Keratinocyte (primary cell): ENCODE data around the gene ATP8A2. TPM values are rescaled to one million over a fixed set of nuclear protein-coding genes. Genes with fewer than 3 reads are reported as not detected.

Source experiments
- DNase-seq: peaks from one replicate; pipeline ENCODE4 v3.0.0-alpha.2; 2011; ENCODE audit warnings: low read depth, missing footprints, low spot score
- FAIRE-seq: peaks from 2 replicates; lab custom pipeline; 2011; peaks lifted over from hg19 to GRCh38; lab: Jason Lieb, UNC
- H2AFZ ChIP-seq: 2 replicates; pipeline ENCODE4 v1.6.0; 2012; ENCODE audit warnings: low read length, control low read depth, inconsistent platforms; ENCODE audit not compliant: control insufficient read depth
- H3K27ac ChIP-seq: 2 replicates; pipeline ENCODE4 v1.5.1; 2011; ENCODE audit warnings: low read length; ENCODE audit not compliant: control insufficient read depth, insufficient read depth
- H3K27me3 ChIP-seq: 3 replicates; pipeline ENCODE4 v1.6.0; 2011; ENCODE audit warnings: low read length; ENCODE audit not compliant: control insufficient read depth, insufficient read depth; ENCODE audit errors: extremely low read depth
- H3K36me3 ChIP-seq, 2 experiments: 2 replicates in 1 of 2; 3 replicates in 1 of 2; pipeline ENCODE4 v1.5.1; 2011; ENCODE audit warnings: low read length in 2 of 2, mild to moderate bottlenecking in 1 of 2; ENCODE audit not compliant: control insufficient read depth in 2 of 2, insufficient read depth in 2 of 2; ENCODE audit errors: extremely low read depth in 1 of 2
- H3K4me1 ChIP-seq: 3 replicates; pipeline ENCODE4 v1.5.1; 2011; ENCODE audit warnings: low read length; ENCODE audit not compliant: control insufficient read depth, insufficient read depth; ENCODE audit errors: extremely low read depth
- H3K4me2 ChIP-seq: 3 replicates; pipeline ENCODE4 v1.6.0; 2011; ENCODE audit warnings: low read depth, low read length; ENCODE audit not compliant: control insufficient read depth, insufficient read depth; ENCODE audit errors: extremely low read depth
- H3K4me3 ChIP-seq, 3 experiments: fragments of 200-600 bp in 1 of 3; sonication (generic) in 1 of 3; 2 replicates in 2 of 3; 3 replicates in 1 of 3; pipeline ENCODE4 v1.5.1; 2011 to 2016; ENCODE audit warnings: low read length in 3 of 3, mild to moderate bottlenecking in 3 of 3, control low read depth in 2 of 3, inconsistent platforms in 1 of 3, low read depth in 1 of 3, mixed read lengths in 1 of 3, mixed run types in 1 of 3, moderate library complexity in 1 of 3; ENCODE audit not compliant: control insufficient read depth in 2 of 3, insufficient read depth in 2 of 3; ENCODE audit errors: extremely low read depth in 1 of 3
- H3K79me2 ChIP-seq: 2 replicates; pipeline ENCODE4 v1.6.0; 2012; ENCODE audit warnings: low read length; ENCODE audit not compliant: control insufficient read depth, insufficient read depth
- H3K9ac ChIP-seq: 3 replicates; pipeline ENCODE4 v1.6.0; 2011; ENCODE audit warnings: low read length; ENCODE audit not compliant: control insufficient read depth, insufficient read depth; ENCODE audit errors: extremely low read depth
- H3K9me1 ChIP-seq: 3 replicates; pipeline ENCODE4 v1.6.0; 2011; ENCODE audit warnings: low read length; ENCODE audit not compliant: control insufficient read depth, insufficient read depth; ENCODE audit errors: extremely low read depth
- H3K9me3 ChIP-seq: 2 replicates; pipeline ENCODE4 v1.5.1; 2012; ENCODE audit warnings: low read depth, low read length; ENCODE audit not compliant: control insufficient read depth
- H4K20me1 ChIP-seq: 3 replicates; pipeline ENCODE4 v1.6.0; 2011; ENCODE audit warnings: low read length; ENCODE audit not compliant: control insufficient read depth, insufficient read depth; ENCODE audit errors: extremely low read depth
- EZH2 ChIP-seq: IDR thresholded peaks from one replicate; pipeline ENCODE4 v1.6.1; 2012; ENCODE audit warnings: inconsistent platforms, mild to moderate bottlenecking, low read length, moderate library complexity
- dilution Hi-C: fragments of 300-500 bp; cut with MboI; formaldehyde crosslinking; loops from one replicate; pipeline ENCODE4 v1.7.0; 2020; ENCODE audit warnings: low sequenced_read_pairs; ENCODE audit not compliant: extremely low pct_ligation_motif_present
- polyA plus RNA-seq, 5 experiments: library from polyadenylated mRNA; depleted of rRNA in 3 of 5; stranded (reverse) in 3 of 5; stranded (forward) in 1 of 5; unstranded in 1 of 5; fragments of >200 nt; gene quantifications; 1 replicate in 1 of 5; 2 replicates in 3 of 5; 3 replicates in 1 of 5; pipeline versions ENCODE4 v1.2.1 to v1.2.3, GENCODE V29; 2011 to 2012; ENCODE audit warnings: missing spikeins in 2 of 5, low read depth in 1 of 5, low replicate concordance in 1 of 5
- TF ChIP-seq, protein P1 (sequence below), 3 experiments: IDR thresholded peaks in 1 of 3; conservative IDR thresholded peaks in 1 of 3; optimal IDR thresholded peaks in 1 of 3; 2 replicates in 2 of 3; 3 replicates in 1 of 3; pipeline versions ENCODE3 to v1.5.1; 2011; ENCODE audit warnings: low read length in 3 of 3, mild to moderate bottlenecking in 3 of 3, moderate library complexity in 2 of 3, control low read depth in 1 of 3, inconsistent platforms in 1 of 3; ENCODE audit not compliant: insufficient read depth in 2 of 3; ENCODE audit errors: extremely low read depth in 1 of 3

ATP8A2 gene
- polyA plus RNA-seq, 1 donor (not counting 4 experiments of a cell fraction or from before 2014, with no cell fraction given): 0.16 TPM

DNA sequence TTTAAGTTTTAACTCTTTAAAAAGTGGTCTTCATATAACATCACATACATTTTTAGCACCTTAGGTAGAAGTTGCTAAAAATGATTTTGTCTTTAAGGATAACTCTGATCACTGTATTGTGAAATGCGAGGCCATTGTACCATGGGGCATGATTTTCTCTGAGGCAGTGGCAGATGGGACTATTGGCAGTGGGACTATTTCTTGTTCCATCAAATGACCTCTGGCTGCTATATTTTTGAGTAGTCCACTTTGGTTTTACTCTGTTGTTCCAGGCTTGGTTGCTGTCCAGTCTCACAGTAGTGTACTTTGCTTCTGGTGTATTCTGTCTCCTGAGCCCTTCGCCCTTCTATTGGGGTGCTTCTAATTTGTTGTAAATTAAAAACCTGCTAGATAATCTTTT, 156.5 kb downstream of the ATP8A2 start:
- FAIRE-seq (no peak), DNase-seq (no peak)
- no peaks in the 10 kb centered on the region for H3K79me2 ChIP-seq
- H3K9me3 ChIP-seq: no peaks in the 10 kb centered on the region
- no peaks in the 10 kb centered on the region for H3K9me1 ChIP-seq
- TF ChIP-seq, protein P1, sequence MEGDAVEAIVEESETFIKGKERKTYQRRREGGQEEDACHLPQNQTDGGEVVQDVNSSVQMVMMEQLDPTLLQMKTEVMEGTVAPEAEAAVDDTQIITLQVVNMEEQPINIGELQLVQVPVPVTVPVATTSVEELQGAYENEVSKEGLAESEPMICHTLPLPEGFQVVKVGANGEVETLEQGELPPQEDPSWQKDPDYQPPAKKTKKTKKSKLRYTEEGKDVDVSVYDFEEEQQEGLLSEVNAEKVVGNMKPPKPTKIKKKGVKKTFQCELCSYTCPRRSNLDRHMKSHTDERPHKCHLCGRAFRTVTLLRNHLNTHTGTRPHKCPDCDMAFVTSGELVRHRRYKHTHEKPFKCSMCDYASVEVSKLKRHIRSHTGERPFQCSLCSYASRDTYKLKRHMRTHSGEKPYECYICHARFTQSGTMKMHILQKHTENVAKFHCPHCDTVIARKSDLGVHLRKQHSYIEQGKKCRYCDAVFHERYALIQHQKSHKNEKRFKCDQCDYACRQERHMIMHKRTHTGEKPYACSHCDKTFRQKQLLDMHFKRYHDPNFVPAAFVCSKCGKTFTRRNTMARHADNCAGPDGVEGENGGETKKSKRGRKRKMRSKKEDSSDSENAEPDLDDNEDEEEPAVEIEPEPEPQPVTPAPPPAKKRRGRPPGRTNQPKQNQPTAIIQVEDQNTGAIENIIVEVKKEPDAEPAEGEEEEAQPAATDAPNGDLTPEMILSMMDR (optimal IDR thresholded peaks at IDR 0.05 in 1 of 3, IDR thresholded peaks at IDR 0.05 in 1 of 3, conservative IDR thresholded peaks at IDR 0.05 in 1 of 3; ENCODE audit: extremely low read depth in 1 of 3, insufficient read depth in 2 of 3, low read length in 3 of 3): no peak
- no peak for TF ChIP-seq EZH2
- no peak overlapping the region for H3K4me2 ChIP-seq
- H3K36me3 ChIP-seq: no peaks in the 10 kb centered on the region
- H3K27ac ChIP-seq: no peak overlapping the region
- dilution Hi-C loops: no loop called here
- no peak overlapping the region for H3K9ac ChIP-seq
- H2AFZ ChIP-seq: no peak overlapping the region
- H3K4me1 ChIP-seq: peaks cover 12% of the 10 kb centered on the region
- H3K4me3 ChIP-seq: no peak overlapping the region
- H3K27me3 ChIP-seq: no peaks in the 10 kb centered on the region
- no peaks in the 10 kb centered on the region for H4K20me1 ChIP-seq

DNA sequence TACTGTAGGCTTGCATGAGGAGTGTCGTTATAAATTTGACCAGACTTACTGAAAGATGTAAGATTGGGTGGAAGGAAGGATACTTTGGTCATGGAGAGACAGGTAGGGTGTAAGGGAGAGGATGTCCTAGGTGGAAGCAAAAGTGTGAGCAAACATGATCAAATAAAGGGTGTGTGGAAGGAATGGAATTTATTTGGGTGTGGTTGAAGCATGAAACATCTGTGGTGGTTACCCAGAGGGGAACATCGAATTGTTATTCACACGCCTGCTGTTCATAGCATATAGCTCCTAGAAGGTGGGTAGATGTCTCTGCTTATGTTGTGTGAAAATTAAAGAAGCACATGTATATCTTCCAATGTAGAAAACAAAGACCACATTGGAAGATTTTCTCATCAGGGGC, 157.7 kb downstream of the ATP8A2 start:
- H4K20me1 ChIP-seq: no peaks in the 10 kb centered on the region
- no peak for TF ChIP-seq EZH2
- TF ChIP-seq, protein P1 (optimal IDR thresholded peaks at IDR 0.05 in 1 of 3, IDR thresholded peaks at IDR 0.05 in 1 of 3, conservative IDR thresholded peaks at IDR 0.05 in 1 of 3; ENCODE audit: extremely low read depth in 1 of 3, insufficient read depth in 2 of 3, low read length in 3 of 3): no peak
- no peak overlapping the region for H3K27ac ChIP-seq
- H3K27me3 ChIP-seq: no peaks in the 10 kb centered on the region
- H2AFZ ChIP-seq: no peak overlapping the region
- H3K4me1 ChIP-seq: peaks cover 12% of the 10 kb centered on the region
- dilution Hi-C loops: no loop called here
- no peak overlapping the region for H3K9ac ChIP-seq
- no peak overlapping the region for H3K4me3 ChIP-seq
- no peaks in the 10 kb centered on the region for H3K36me3 ChIP-seq
- H3K79me2 ChIP-seq: no peaks in the 10 kb centered on the region
- FAIRE-seq (peak; percentile 81), DNase-seq (peak; percentile 4)
- peak overlapping the region; percentile 31 for H3K4me2 ChIP-seq
- no peaks in the 10 kb centered on the region for H3K9me3 ChIP-seq
- no peaks in the 10 kb centered on the region for H3K9me1 ChIP-seq
